Colonic mucosa (tissue), 4 donors: ENCODE results near the gene CAPS2. TPM values are rescaled to one million over a fixed set of nuclear protein-coding genes. Genes with fewer than 3 reads are reported as not detected.

Source experiments
- DNase-seq: peaks from one replicate; pipeline ENCODE4 v3.0.0-alpha.2; 2020
- H3K27ac ChIP-seq: fragments of 200-600 bp; one replicate; pipeline ENCODE4 v1.8.0; 2021
- H3K27me3 ChIP-seq: fragments of 200-600 bp; one replicate; pipeline ENCODE4 v1.8.0; 2021
- H3K36me3 ChIP-seq: fragments of 200-600 bp; one replicate; pipeline ENCODE4 v1.8.0; 2021
- H3K4me1 ChIP-seq: fragments of 200-600 bp; one replicate; pipeline ENCODE4 v1.8.0; 2021; ENCODE audit warnings: mild to moderate bottlenecking
- H3K4me3 ChIP-seq: fragments of 200-600 bp; one replicate; pipeline ENCODE4 v1.8.0; 2021
- H3K9ac ChIP-seq, 2 donors: one replicate each; pipeline ENCODE4 v1.7.0; 2013; ENCODE audit warnings: control low read depth in 2 of 2, low read depth in 2 of 2, low read length in 2 of 2
- H3K9me3 ChIP-seq: fragments of 200-600 bp; one replicate; pipeline ENCODE4 v1.8.0; 2021
- intact Hi-C: fragments of 100-400 bp; cut with DNase I; formaldehyde crosslinking; loops from one replicate; pipeline ENCODE4 v1.14.1; 2022
- total RNA-seq, 2 donors: library from RNA; stranded (reverse); fragmentation: NEBNext Ultra II Directional in 1 of 2; extraction: Animal tissue kit (Norgen Biotek cat#: 25700) in 1 of 2; gene quantifications; one replicate each; pipeline ENCODE4 v1.2.1, GENCODE V29; 2021
- TF ChIP-seq, protein P1 (sequence below): fragments of 200-600 bp; IDR thresholded peaks from one replicate; pipeline ENCODE4 v1.8.0; 2022; ENCODE audit warnings: antibody characterized with exemption, mild to moderate bottlenecking
- donor health status: healthy.
- donor health status: DM: no; HTN: no; CAD: no.
- donor health status: DM: no; HTN: no; CAD: no.

The CAPS2 gene
- total RNA-seq, 2 donors from 2014 or later, result 1.5 to 2.6 TPM

GRCh38 chr12:75239987-75240386, 90.1 kb downstream of the CAPS2 start:
- TF ChIP-seq, protein P1, sequence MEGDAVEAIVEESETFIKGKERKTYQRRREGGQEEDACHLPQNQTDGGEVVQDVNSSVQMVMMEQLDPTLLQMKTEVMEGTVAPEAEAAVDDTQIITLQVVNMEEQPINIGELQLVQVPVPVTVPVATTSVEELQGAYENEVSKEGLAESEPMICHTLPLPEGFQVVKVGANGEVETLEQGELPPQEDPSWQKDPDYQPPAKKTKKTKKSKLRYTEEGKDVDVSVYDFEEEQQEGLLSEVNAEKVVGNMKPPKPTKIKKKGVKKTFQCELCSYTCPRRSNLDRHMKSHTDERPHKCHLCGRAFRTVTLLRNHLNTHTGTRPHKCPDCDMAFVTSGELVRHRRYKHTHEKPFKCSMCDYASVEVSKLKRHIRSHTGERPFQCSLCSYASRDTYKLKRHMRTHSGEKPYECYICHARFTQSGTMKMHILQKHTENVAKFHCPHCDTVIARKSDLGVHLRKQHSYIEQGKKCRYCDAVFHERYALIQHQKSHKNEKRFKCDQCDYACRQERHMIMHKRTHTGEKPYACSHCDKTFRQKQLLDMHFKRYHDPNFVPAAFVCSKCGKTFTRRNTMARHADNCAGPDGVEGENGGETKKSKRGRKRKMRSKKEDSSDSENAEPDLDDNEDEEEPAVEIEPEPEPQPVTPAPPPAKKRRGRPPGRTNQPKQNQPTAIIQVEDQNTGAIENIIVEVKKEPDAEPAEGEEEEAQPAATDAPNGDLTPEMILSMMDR, result no peak

GRCh38 chr12:75236206-75236605, 93.9 kb downstream of the CAPS2 start:
- TF ChIP-seq, protein P1, result no peak

More at GRCh38 chr12:75239987-75240386, 90.1 kb downstream of the CAPS2 start:
- H3K27ac ChIP-seq, result no peak overlapping the region
- intact Hi-C loops, result no loop called here
- H3K27me3 ChIP-seq, result no peaks in the 10 kb centered on the region
- no peaks in the 10 kb centered on the region for H3K9me3 ChIP-seq
- DNase-seq, result no peak
- H3K4me1 ChIP-seq, result no peaks in the 10 kb centered on the region
- H3K36me3 ChIP-seq, result no peaks in the 10 kb centered on the region
- H3K9ac ChIP-seq, result no peak overlapping the region
- no peak overlapping the region for H3K4me3 ChIP-seq

DNA sequence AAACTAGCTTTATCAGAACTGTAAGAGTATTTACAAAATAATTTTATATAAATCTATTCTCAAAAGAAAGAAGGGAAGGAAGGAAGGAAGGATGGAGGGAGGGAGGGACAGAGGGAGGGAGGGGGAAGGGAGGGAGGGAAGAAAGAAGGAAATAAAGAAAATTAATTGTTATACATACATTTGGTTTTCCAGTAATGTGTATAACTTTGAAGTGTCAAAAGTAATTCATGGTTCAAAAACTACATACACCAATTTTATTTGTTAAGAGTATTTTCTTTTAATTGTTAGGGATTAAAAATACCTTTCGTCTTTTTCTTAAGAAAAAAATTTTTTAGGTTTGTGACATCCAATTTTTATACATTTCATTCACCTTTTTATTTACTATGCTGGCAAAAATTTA, 103.0 kb downstream of the CAPS2 start:
- Histone ChIP-seq H3K4me3 (no peak overlapping the region), H3K36me3 (no peaks in the 10 kb centered on the region), H3K9me3 (no peaks in the 10 kb centered on the region), H3K27ac (no peak overlapping the region), H3K9ac (no peak overlapping the region), H3K27me3 (no peaks in the 10 kb centered on the region), H3K4me1 (no peaks in the 10 kb centered on the region)
- intact Hi-C loops, result no loop called here
- TF ChIP-seq, protein P1, result no peak
- DNase-seq, result no peak

More at GRCh38 chr12:75236206-75236605, 93.9 kb downstream of the CAPS2 start:
- no peak for DNase-seq
- H3K4me1 ChIP-seq, result no peaks in the 10 kb centered on the region
- H3K4me3 ChIP-seq, result no peak overlapping the region
- no peaks in the 10 kb centered on the region for H3K27me3 ChIP-seq
- intact Hi-C loops, result no loop called here
- H3K36me3 ChIP-seq, result no peaks in the 10 kb centered on the region
- no peaks in the 10 kb centered on the region for H3K9me3 ChIP-seq
- H3K27ac ChIP-seq, result no peak overlapping the region
- no peak overlapping the region for H3K9ac ChIP-seq

Other genes starting within 250 kb of the CAPS2 start
- under 1 TPM in 1 of 2 donors, not detected in 1; 0.16 TPM for gene KCNC2, start 120.5 kb downstream of the CAPS2 start, total RNA-seq
- not detected for gene GLIPR1L1, start 4.3 kb upstream of the CAPS2 start, total RNA-seq
- gene GLIPR1L2, start 60.8 kb upstream of the CAPS2 start, total RNA-seq, result under 1 TPM; 0.16 to 0.22 TPM
- 10 to 100 TPM in 1 of 2 donors, 1 to 10 TPM in 1; 1.8 to 11.0 TPM for gene GLIPR1, start 150.4 kb upstream of the CAPS2 start, total RNA-seq
- 10 to 100 TPM; 32.8 to 33.2 TPM for gene KRR1, start 181.3 kb upstream of the CAPS2 start, total RNA-seq